Measurements from ENCODE around the gene ABHD17A.

Gene ABHD17A

DNA sequence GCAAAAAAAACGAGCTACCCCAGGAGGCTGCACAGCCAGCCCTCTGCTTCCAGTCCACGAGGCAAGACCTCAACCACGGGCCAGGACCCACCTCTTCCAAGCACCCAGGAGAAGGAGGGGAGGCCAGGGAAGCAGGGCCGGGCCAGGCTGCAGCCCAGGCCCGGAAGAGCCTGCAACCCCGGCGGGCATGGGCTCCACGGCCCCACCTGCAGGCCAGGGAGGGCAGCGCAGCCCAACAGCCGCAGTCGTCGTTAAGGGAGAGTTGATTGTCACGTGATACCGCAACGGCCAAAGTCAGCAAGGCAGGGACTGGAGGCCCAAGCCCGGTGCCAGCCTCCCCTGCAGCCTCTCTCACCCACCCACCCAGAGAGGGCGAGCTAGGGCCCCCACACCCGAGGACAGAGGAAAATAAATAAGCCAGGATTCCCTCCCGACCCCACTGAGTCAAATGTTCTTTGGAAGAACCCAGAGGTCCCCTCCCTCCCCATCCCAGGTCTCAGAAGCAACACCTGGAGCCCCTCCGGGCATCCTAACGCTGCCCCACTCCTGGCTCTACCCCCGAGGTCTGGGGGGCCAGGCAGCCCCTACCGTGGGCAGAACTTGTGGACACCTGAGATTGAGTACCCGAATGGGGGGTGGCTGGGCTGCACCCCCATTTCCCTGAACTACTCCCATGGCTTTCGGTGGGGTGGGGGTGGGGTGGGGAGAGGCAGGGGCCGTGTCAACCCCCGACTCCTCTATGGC is 31.8 kb downstream of the ABHD17A start:
- peak; percentile 85 for DNase-seq (ENCODE audit: low spot score)

DNA sequence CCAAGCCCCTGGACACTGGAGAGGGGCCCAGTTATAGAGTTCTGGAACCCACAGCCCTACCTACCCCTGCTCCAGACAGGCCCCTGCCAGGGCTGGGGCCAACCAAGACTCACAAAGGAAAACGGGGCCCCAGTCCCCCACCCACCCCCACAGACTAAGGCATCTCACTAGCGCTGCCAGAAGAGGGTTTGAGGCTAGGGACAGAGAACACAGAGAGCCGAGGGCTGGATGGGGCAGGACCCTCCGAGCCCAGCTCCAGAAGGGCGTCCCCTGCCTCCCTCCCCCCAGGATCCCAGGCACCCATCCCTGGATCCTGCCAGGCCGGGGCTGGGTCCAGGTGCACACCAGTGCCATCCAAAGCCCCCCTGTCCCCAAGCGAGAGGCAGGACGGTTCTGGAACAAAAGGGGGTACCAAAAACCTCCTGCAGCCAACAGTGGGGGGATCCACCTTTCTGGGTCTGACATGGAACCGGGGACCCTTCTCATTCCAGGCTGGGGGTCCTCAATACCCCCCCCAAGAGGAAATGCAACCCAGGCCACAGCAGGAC is 32.6 kb downstream of the ABHD17A start:
- DNase-seq (ENCODE audit: low spot score), result no peak

DNA sequence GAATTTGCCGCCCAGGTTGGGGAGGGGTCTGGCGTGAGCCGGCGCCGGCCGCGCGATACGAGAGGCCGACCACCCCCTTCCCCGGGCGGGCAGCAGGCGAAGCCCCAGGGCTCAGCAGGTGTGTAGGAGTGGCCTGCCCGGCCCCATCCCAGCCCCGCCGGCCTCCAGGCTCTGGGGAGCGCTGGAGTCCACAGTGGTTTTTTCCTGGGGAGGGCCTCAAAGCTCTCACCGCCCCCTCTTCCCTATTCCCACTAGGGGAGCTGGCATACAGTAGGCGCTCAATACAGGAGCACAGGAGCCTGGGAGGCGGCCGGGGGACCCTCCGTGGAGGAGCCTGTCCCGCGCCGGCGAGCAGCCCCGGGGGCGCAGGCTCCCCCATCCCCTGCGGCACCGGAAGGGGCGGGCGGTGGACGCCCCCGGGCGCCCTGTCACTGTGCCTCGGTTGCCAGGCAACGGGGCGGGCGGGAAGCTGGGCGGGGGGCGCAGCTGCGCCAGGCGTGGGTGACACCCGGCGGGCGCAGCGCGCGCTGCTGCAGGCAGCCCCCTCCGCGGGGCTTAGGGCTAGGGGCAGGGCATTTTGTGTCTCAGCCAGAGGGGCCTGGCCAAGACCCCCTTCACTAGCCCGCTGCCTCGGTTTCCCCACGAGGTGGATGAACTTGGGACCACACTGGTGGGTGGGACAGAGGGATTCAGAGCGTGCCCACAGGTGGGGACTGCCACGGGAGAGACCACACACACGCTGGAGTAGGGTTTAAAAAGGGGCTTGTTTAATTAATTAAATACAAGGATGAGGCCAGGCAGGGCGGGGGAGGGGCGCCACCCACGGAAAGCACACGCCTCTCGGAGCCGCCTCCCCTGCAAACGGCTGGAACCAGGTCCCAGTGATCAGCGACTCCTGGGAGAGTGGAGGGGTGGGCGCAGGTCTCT is 33.4 kb downstream of the ABHD17A start:
- DNase-seq (ENCODE audit: low spot score), result no peak

DNA sequence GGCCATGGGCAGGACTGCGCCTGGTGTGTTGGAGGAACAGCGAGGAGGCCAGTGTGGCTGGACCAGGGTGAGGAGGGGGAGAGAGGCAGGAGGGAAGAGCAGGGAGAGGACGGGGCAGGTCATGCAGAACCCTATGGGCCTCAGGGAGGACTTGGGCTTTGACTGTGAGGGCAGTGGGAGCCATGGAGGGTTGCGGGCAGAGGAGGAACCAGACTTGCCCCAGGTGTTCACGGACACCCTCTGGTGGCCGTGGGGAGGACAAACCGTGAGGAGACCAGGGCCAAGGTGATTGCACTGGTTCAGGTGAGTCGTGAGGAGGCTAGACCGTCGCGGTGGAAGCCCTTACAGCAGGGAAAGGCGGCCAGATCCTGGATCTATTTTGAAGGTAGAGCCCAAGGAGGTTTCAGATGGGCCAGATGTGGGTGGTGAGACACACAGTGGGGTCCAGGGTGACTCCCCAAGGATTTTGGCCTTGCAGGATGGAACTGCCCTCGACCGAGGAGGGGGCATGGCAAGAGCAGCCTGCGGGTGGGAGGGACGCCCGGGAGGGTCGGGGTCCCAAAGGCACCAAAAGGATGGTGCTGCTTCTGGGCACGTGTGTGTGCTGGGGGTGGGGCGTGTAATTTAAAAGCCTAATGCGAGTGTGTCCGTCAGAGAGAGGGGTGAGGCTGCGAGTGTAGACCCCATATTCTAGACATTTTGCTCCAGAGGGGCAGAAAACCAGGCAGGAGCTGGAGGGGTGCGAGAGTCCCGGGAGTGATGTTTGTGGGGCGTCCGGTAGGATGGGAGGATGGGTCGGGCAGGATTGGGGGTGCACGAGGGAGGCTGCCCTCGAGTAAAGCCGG is 34.3 kb downstream of the ABHD17A start:
- no peak for DNase-seq (ENCODE audit: low spot score)

DNA sequence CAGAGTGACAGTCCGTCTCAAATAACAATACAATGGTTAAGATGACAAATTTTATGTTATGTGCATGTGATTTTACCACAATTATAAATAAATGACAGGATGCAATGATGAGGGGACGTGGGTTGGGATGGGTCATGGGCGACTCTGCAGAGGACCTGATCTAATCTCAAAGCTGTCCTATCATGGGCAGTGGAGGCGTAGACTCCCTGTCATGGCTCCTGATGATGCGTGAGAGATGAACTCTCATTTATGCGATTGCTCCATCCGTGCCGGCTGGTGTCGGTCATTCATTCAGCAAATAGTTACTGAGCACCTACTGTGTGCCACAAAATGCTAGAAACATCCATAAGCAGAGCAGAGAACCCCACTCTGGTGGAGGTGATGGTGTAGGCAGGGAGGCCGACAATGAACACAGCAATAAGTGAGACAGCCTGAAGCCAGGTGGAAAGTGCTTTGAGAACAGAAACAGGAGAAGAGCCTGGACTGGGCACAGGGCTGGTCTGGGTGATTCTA is 35.4 kb downstream of the ABHD17A start:
- no peak for DNase-seq (ENCODE audit: low spot score)

DNA sequence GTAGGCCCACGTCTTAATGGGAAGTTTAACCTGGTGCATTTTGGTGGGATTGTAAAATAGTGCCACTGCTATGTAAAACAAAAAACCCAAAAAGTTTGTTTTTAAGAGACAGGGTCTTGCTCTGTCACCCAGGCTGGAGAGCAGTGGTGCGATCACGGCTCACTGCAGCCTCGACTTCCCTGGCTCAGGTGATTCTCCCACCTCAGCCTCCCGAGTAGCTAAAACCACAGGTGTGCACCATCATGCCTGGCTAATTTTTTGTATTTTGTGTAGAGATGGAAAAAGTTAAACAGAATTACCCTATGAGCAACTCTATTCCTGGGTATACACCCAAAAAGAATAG is 36.2 kb downstream of the ABHD17A start:
- no peak for DNase-seq (ENCODE audit: low spot score)

DNA sequence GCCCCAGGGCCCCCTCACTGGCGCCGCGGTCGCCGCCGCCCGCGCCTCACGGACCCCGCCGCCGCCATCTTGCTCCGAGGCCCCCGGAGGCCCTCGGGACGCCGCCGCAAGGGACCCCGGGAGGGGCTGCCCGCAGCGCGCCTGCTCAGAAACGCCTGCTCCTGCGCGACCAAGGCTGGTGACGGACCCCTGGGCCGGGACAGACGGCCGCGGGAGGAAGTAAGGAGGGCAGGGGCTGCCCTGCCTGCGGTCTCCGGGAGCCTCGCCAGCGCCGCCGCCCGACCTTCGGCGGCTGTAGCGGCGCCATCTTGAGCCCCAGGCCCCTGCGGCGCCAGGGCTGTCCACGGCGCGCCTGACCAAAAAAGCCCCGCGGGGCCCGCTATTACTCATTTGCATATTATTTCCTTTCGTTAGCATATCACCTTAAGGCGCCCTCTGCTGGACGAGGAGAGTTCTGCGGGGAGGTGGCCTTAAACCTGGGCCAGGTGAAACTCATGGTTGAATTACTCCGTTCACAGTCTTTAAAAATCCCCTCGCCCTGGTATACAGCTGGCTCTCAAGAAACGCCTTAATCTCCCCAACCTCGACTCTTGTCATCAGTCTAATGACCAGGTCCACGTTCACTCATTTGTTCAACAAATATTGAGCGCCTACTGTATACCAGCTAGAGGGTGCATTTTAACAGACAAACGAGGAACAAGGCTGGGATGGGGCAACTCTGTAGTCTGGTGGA is 36.7 kb downstream of the ABHD17A start, which contains the start of gene REXO1:
Gene REXO1 (minus strand): TSS at position 85 of the 733 bp plus-strand sequence. CDS start 125 bp downstream, outside the sequence.
- DNase-seq (ENCODE audit: low spot score), result peak; percentile 82

DNA sequence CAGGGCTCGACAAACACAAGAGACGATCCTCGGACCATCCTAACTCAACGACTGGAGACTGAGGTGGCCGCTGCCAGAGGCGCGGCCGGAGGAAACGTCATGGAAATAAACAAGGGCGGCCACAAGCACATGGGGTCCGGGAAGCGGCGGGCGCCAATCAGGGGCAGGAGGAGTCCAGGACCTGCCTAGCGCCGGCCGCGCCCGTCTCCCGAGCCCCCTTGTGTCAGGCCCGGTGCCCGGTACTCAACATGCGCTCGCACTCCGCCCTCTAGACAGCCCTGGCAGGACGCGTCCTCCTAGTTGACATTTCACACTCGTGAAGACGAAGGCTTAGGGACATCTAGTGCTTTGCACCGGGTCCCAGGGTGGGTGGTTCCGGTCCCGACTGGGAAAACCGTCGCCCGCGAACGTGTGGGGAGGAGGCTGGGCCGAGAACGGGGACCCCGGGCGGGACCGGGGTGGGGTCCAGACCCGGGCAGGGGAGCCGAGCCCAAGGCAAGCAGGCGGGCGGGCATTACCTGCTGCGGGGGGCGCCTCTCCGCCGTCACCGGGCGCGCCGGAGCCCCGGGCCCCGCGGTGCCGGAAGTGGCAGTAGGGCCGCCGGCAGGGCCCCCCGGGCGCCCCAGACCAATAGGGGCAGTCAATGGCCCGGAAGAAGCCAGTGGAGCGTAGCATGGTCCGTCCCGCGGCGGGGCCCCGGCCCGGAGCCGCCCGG is 37.5 kb downstream of the ABHD17A start:
- no peak for DNase-seq (ENCODE audit: low spot score)

DNA sequence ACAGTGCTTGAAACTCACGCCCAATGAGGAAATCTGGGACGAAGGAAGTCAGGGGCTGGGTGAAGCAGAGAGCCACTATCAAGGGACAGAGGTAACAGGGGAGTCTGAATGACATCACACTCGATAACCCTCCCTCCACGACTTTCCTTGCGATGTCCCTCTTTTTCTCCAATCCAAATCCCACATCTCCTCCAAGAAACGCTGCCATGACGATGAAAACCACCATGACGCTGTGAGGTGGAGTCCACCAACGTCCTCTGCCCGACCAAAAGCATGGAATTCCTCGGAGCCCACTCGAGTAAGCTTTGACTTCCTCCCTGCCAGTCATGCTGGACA is 38.0 kb downstream of the ABHD17A start:
- DNase-seq (ENCODE audit: low spot score), result no peak

DNA sequence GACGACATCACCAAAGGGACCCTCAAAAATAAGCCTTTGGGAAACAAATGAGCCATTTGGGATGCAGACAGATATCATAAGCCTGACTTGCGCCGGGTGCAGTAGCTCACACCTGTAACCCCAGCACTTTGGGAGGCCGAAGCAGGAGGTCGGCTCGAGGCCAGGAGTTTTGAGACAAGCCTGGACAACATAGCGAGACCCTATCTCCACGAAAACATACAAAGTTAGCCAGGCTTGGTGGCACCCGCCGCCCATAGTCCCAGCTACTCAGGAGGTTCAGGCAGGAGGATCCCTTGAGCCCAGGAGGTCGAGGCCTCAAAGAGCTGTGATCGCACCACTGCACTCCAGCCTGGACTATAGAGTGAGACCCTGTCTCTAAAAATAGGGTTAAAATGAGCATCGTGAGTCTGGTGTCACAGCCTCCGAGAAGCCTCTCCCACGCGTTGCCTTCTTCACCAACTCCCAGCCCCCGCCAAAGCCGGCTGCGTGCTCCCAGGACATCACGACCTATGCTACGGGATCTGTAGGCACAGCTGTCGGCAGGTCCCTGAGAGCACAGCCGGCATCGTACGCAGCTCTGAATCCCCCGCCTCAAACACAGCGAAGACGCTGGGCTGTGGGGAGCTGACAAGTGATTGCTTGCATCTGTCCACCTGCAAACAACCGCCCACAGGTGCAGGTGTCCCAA is 38.6 kb downstream of the ABHD17A start:
- no peak for DNase-seq (ENCODE audit: low spot score)

DNA sequence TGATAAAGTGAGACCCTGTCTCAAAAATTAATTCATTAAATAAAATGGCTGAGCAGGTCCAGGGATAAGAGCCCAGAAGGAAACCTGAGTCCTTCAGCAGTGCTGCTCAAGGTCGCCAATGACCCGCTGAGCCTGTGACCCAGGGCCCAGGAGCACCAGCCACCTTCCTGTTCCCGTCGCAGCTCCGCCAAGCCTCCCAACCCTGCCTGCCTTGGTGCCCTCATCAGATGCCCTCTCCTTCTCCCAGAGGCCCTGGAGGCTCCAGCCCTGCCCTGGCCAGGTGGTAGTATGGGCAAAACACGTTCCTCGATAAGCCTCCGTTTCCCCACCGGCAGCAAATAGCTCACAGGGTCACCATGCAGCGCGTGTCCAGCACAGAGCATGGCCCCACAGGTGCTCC is 39.7 kb downstream of the ABHD17A start:
- DNase-seq (ENCODE audit: low spot score), result no peak

DNA sequence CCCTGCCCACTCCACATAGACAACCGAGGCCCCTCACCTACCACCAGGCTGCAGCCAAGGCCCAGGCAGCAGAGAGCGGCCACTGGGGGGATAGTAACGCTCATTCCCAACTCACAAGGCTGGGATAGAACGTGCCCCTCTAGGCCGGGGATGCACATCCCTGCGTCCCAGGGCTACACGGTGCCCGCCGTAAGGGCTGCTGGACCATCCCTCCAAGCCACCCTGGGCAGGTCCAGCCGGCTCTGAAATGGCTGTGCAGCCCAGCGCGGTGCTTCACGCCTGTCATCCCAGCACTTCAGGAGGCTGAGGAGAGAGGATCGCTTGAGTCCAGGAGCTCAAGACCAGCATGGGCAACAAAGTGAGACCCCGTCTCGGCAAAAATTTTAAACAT is 40.2 kb downstream of the ABHD17A start:
- DNase-seq (ENCODE audit: low spot score), result no peak

DNA sequence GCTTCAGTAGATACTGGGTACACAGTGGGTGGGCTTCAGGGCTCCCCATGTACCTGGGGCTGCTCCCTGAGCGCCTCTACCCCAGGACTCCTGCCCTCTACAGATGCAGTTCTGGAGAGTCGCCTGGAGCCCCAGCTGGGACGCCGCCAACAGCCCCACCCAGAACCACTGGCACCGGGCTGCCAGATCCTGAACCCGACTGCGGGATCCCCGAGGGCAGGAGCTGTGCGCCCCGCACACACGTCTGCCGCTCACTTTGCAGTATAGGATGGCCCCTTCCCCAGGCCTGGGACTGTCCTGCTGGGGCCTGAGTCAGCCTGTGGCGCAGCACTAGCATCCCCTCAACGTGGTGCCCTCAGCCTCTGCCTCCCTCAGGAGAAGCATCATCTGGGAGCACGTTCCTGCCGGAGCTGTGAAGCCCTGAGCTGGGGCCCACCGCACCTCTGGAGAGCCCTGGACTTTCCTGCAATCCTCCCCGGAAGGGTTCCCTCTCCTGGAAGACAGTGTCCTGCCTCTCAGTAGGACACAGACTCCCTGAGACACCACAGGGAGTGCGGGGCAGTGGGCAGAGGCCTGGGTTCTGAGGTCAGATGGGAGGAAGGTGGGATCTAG is 40.7 kb downstream of the ABHD17A start:
- DNase-seq (ENCODE audit: low spot score), result no peak

DNA sequence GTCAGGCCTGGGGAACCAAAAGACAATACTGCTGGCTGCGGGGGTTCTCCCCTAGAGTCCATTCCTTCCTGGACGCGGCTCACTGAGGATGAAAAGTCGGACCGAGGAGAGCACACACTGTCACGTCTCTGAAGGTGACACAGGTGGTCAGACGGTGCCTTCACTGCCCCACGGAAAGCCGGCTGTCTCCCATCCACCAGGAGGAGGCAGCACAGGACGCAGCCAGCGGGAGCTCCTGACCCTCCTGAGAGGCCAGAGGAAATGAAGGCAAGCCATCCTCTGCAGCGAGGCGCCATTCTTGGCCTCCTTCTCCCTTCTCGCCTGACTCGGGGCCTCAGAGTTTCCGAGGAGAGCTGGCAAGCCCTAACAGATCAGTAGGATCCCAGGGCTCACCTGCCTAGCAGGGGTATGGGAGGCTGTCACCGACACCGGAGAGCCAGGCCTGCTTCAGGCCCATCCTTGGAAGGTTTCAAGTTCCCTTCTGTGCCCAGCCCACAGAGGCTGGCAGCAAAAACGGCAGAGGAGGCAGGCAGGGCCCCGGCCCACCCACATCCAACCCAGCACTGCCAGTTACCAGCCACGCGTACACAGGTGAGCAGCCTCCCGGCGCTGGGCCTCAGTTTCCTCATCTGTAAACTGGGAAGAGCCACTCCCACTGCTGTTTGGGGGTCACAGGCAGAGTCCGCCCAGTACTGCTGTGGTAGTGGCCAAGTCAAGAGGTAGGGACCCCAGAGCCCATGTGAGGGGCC is 41.5 kb downstream of the ABHD17A start:
- DNase-seq (ENCODE audit: low spot score), result no peak

DNA sequence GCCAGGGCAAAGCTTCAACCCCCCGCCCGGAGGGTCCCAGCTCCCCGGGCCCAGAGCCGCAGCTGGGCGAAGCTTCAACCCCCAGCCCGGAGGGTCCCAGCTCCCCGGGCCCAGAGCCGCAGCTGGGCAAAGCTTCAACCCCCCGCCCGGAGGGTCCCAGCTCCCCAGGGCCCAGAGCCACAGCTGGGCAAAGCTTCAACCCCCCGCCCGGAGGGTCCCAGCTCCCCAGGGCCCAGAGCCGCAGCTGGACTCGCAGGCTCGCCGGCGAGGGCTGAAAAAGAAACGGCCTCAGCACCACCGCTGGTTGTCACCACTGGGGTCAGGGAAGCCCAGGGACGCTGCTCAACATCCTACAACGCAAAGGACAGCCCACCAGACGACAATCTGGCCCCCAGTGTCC is 42.2 kb downstream of the ABHD17A start:
- no peak for DNase-seq (ENCODE audit: low spot score)

DNA sequence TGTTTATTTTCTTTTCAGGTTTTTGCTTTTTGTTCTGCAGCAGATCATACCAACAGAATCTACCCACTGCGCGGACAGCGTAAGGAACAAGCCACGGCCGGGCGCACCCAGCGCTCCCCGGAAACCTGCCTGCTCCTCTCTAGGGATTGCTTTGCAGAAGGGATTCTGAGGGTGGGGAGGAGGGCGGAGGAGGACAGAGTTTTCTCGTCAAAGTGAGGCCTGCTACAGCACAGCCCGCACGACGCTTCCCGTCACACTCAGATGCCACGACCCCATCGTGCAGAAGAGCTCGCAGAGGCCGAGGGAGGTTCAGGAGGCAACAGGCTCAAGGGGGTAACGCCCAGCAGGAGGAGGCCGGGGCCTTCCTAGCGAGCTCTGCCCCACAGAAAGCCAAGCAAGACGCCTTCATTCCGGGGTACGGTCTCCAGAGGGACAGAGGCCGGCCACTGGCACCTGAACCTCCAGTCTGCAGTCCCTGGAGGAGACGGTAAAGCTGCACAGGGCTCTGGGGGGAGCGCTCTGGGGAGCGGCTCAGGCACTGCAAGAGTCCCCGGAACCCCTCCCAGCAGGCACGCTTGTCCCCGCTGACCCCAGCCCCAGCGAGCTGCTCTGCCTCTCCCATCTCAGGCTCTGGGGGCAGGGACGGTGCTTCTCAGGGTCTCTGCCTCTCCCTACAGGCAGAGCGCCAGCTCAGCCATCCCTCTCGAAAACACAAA is 43.9 kb downstream of the ABHD17A start:
- DNase-seq (ENCODE audit: low spot score), result no peak

DNA sequence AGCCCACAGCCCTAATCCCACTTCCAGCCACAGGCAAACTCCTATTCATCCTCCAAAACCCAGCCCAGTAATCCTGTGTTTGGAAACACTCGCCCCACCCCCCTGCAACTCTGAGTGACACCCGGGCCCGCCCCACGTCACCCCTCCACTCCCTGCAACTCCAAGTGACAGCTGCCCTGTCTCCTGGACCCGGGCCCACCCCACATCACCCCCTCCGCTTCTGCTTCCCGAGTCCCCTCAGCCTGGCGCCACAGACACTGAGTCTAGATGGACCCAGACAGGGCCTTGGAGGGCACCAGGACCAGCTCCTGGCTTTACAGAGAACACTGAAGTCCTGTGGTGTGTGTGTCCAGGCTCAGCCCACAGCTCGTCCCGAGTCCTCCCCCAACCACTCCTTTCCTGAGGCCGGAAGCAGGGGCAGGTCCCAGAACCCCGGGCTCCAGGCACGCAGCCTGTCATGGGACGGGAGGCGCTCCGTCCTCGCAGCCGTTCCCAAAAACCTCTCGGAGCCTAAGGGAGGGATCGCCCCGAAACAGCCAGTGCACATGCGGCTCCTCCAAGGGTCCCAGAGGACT is 44.7 kb downstream of the ABHD17A start:
- peak; percentile 76 for DNase-seq (ENCODE audit: low spot score)
